A549 (cell line): ENCODE data around the gene NIPAL3. TPM values are rescaled to one million over a fixed set of nuclear protein-coding genes. Genes with fewer than 3 reads are reported as not detected.
"Not testable (repeated sequence)": the region's sequence is repeated elsewhere in the genome, so short reads cannot be mapped to it uniquely, and the experiment has no call there.

Experiments
- ATAC-seq, 2 experiments: fragments of 200-7000 bp in 1 of 2; fragments of >200 bp in 1 of 2; cut with Nextera tagmentation in 1 of 2; cut with Tn5 transposase in 1 of 2; 3 replicates each; pipeline versions ENCODE4 v1.8.0 to v1.9.1; 2018 to 2020; ENCODE audit warnings: mild to moderate bottlenecking in 1 of 2, moderate library complexity in 1 of 2
- CTCF ChIA-PET: fragments of 300-600 bp; sonication (Branson Sonifier 250); formaldehyde crosslinking; extraction: SDS; loops from one replicate; lab custom pipeline; 2021; ENCODE audit warnings: antibody characterized with exemption, inconsistent platforms; lab: Yijun Ruan, JAX
- POLR2A ChIA-PET: fragments of 350-600 bp; formaldehyde crosslinking; extraction: SDS; loops from one replicate; lab custom pipeline; 2021; ENCODE audit warnings: antibody characterized with exemption, inconsistent platforms; lab: Yijun Ruan, JAX
- DNase-seq, 2 experiments: peaks; one replicate each; pipeline versions ENCODE4 v3.0.0 to v3.0.0-alpha.2; 2011 to 2016; ENCODE audit warnings: low read depth in 1 of 2, low spot score in 1 of 2
- FAIRE-seq: peaks from 2 replicates; lab custom pipeline; 2011; peaks lifted over from hg19 to GRCh38; lab: Jason Lieb, UNC
- H3K27ac ChIP-seq, 2 experiments: fragments of >200 bp; sonication (Bioruptor Twin); formaldehyde crosslinking; 3 replicates each; pipeline ENCODE4 v1.5.1; 2016 to 2017
- H3K4me1 ChIP-seq: fragments of >200 bp; sonication (Bioruptor Twin); formaldehyde crosslinking; 3 replicates; pipeline ENCODE4 v1.6.1; 2016
- H3K4me2 ChIP-seq: fragments of >200 bp; sonication (Bioruptor Twin); formaldehyde crosslinking; 3 replicates; pipeline ENCODE4 v1.6.1; 2016
- H3K4me3 ChIP-seq: fragments of >200 bp; sonication (Bioruptor Twin); formaldehyde crosslinking; 3 replicates; pipeline ENCODE4 v1.5.1; 2016
- H3K9me3 ChIP-seq: fragments of >200 bp; sonication (Bioruptor Twin); formaldehyde crosslinking; 3 replicates; pipeline ENCODE4 v1.6.1; 2016
- CHD2 ChIP-seq: fragments of 150-350 bp; IDR thresholded peaks from 2 replicates; pipeline ENCODE4 v1.6.1; 2014; ENCODE audit warnings: low read length; ENCODE audit not compliant: partially characterized antibody
- EHF ChIP-seq: fragments of 250-450 bp; sonication (Bioruptor Pico); IDR thresholded peaks from 2 replicates; pipeline ENCODE4 v1.5.0; 2020; ENCODE audit warnings: mild to moderate bottlenecking
- ZFP36 ChIP-seq: fragments of 450-650 bp; IDR thresholded peaks from 2 replicates; pipeline ENCODE4 v1.6.1; 2014; ENCODE audit warnings: borderline replicate concordance; ENCODE audit not compliant: partially characterized antibody
- WGBS: methylation state at CpG from one replicate; pipeline ENCODE4 v1.1.6; 2017; ENCODE audit errors: missing lambda C conversion rate; 5-methylcytosine and 5-hydroxymethylcytosine counted together
- polyA plus RNA-seq, 4 experiments: library from polyadenylated mRNA; depleted of rRNA in 3 of 4; stranded (reverse); fragments of >200 nt; fragmentation: RNase III in 1 of 4; extraction: RNeasy Plus Mini Kit Qiagen cat#74134 plus additional on column Dnase treatment in 1 of 4; gene quantifications; 2 replicates in 3 of 4; 3 replicates in 1 of 4; pipeline ENCODE4 v1.2.3, GENCODE V29; 2011 to 2017
- TF ChIP-seq, protein P1 (sequence below): fragments of 150-350 bp; IDR thresholded peaks from 2 replicates; pipeline ENCODE4 v1.6.1; 2014; ENCODE audit warnings: low read depth, mild to moderate bottlenecking, low read length

Gene NIPAL3
- polyA plus RNA-seq, 2 of the 4 experiments (the other 2 are of a cell fraction), result 5.1 to 10.4 TPM

GRCh38 chr1:24517898-24518297 is 102.3 kb downstream of the NIPAL3 start (continued):
- TF ChIP-seq, protein P1, sequence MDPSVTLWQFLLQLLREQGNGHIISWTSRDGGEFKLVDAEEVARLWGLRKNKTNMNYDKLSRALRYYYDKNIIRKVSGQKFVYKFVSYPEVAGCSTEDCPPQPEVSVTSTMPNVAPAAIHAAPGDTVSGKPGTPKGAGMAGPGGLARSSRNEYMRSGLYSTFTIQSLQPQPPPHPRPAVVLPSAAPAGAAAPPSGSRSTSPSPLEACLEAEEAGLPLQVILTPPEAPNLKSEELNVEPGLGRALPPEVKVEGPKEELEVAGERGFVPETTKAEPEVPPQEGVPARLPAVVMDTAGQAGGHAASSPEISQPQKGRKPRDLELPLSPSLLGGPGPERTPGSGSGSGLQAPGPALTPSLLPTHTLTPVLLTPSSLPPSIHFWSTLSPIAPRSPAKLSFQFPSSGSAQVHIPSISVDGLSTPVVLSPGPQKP, result no peak
- no peak for TF ChIP-seq CHD2
- no peak for TF ChIP-seq ZFP36
- TF ChIP-seq EHF (CRISPR knock-in tag), result no peak

GRCh38 chr1:24520282-24520681 is 104.7 kb downstream of the NIPAL3 start:
- POLR2A ChIA-PET, H3K9me3 ChIP-seq, ATAC-seq, H3K4me3 ChIP-seq, DNase-seq, H3K4me2 ChIP-seq, FAIRE-seq, H3K27ac ChIP-seq, CTCF ChIA-PET: not testable (repeated sequence)
- peaks cover 16% of the 10 kb centered on the region for H3K4me1 ChIP-seq
- WGBS, result 87% methylated on average over 4 of the region's 5 CpGs

Other genes with a start within 250 kb of the NIPAL3 start
- 1.3 and 1.7 TPM in 2 replicates for gene IFNLR1, start 228.5 kb upstream of the NIPAL3 start, polyA plus RNA-seq (2011; rRNA removed)
- gene IFNLR1, start 228.5 kb upstream of the NIPAL3 start, polyA plus RNA-seq (2017; fragmentation: RNase III; extraction: RNeasy Plus Mini Kit Qiagen cat#74134 plus additional on column Dnase treatment), result 0.76 to 0.84 TPM (median 0.78 TPM) in 3 replicates
- 1.6 and 2.5 TPM in 2 replicates for gene GRHL3, start 96.4 kb upstream of the NIPAL3 start, polyA plus RNA-seq (2011; rRNA removed)
- 0.58 to 0.71 TPM (median 0.59 TPM) in 3 replicates for gene GRHL3, start 96.4 kb upstream of the NIPAL3 start, polyA plus RNA-seq (2017; fragmentation: RNase III; extraction: RNeasy Plus Mini Kit Qiagen cat#74134 plus additional on column Dnase treatment)
- 9.5 and 9.7 TPM in 2 replicates for gene STPG1, start 2.0 kb upstream of the NIPAL3 start, polyA plus RNA-seq (2011; rRNA removed)
- 4.2 to 4.9 TPM (median 4.4 TPM) in 3 replicates for gene STPG1, start 2.0 kb upstream of the NIPAL3 start, polyA plus RNA-seq (2017; fragmentation: RNase III; extraction: RNeasy Plus Mini Kit Qiagen cat#74134 plus additional on column Dnase treatment)
- 11.5 and 14.6 TPM in 2 replicates for gene RCAN3, start 87.0 kb downstream of the NIPAL3 start, polyA plus RNA-seq (2011; rRNA removed)
- 6.7 to 7.5 TPM (median 7.4 TPM) in 3 replicates for gene RCAN3, start 87.0 kb downstream of the NIPAL3 start, polyA plus RNA-seq (2017; fragmentation: RNase III; extraction: RNeasy Plus Mini Kit Qiagen cat#74134 plus additional on column Dnase treatment)
- 1.7 and 2.2 TPM in 2 replicates for gene NCMAP, start 140.3 kb downstream of the NIPAL3 start, polyA plus RNA-seq (2011; rRNA removed)
- 0.08 to 0.24 TPM (median 0.13 TPM) in 3 replicates for gene NCMAP, start 140.3 kb downstream of the NIPAL3 start, polyA plus RNA-seq (2017; fragmentation: RNase III; extraction: RNeasy Plus Mini Kit Qiagen cat#74134 plus additional on column Dnase treatment)
- 72.5 and 72.8 TPM in 2 replicates for gene SRRM1, start 227.5 kb downstream of the NIPAL3 start, polyA plus RNA-seq (2011; rRNA removed)
- gene SRRM1, start 227.5 kb downstream of the NIPAL3 start, polyA plus RNA-seq (2017; fragmentation: RNase III; extraction: RNeasy Plus Mini Kit Qiagen cat#74134 plus additional on column Dnase treatment), result 57.6 to 64.2 TPM (median 59.6 TPM) in 3 replicates